ENCODE results near the gene LRP2.

LRP2 gene

DNA sequence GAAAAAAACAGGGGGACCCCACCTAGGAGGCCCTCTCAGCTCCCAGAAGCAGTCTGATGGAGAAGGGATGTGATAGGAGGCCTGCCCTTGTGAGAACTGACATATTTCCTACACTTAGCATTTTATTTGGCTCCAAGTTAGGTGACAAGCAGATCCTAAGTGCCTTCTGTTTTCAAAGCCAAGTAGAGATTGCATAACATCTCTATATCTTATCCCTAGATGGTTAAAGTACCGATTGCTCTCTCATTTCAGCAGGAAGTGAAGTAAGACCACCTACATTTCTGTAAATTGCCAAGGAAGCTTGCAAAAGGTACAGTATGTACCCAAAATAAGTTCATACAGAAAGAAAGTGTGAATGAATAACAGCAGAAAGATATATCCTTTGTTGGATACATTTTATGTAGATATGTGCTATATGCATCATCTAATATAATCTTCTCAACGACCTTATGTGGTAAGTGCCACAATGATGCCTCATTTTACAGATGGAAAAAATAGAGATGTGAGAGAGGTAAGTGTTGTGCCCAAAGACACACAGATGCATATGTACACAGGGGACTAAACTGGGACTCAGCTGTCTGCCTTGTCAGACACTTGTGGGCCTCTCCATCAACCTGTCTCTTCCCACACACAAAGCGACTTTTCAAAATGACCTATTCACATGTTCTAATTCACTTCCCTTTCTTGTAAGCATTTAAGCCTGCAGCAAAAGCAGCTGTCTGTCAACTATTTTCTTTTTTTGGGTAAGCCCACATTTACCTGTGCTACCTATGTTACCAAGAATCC lies 254.0 kb downstream of the LRP2 start:
- Histone ChIP-seq H3K36me3 (ENCODE audit: insufficient read depth, low read length) (no peaks in the 10 kb centered on the region), H3K79me2 (ENCODE audit: control insufficient read depth, insufficient read depth, low read length, unreplicated experiment) (no peaks in the 10 kb centered on the region), H2AFZ (ENCODE audit: low read length, unreplicated experiment) (no peak overlapping the region), H3K27ac (ENCODE audit: low read depth, low read length) (no peak overlapping the region), H3K4me3 (ENCODE audit: low read depth, low read length) (no peak overlapping the region), H3K27me3 (ENCODE audit: insufficient read depth, low read length) (no peaks in the 10 kb centered on the region), H3K4me1 (ENCODE audit: control insufficient read depth, insufficient read depth, low read length, unreplicated experiment) (peaks cover 16% of the 10 kb centered on the region)

- H3K36me3 ChIP-seq (ENCODE audit: insufficient read depth, low read length): no peaks in the 10 kb centered on the region
- H3K79me2 ChIP-seq (ENCODE audit: control insufficient read depth, insufficient read depth, low read length, unreplicated experiment): no peaks in the 10 kb centered on the region
- H2AFZ ChIP-seq (ENCODE audit: low read length, unreplicated experiment): no peak overlapping the region
- no peaks in the 10 kb centered on the region for H3K27me3 ChIP-seq (ENCODE audit: insufficient read depth, low read length)
- H3K4me3 ChIP-seq (ENCODE audit: low read depth, low read length): no peak overlapping the region
- H3K4me1 ChIP-seq (ENCODE audit: control insufficient read depth, insufficient read depth, low read length, unreplicated experiment): peaks cover 16% of the 10 kb centered on the region
- no peak overlapping the region for H3K27ac ChIP-seq (ENCODE audit: low read depth, low read length)
Measured at GRCh38 chr2:169107645-169108044, 254.7 kb downstream of the LRP2 start.

- no peak overlapping the region for H3K27ac ChIP-seq (ENCODE audit: low read depth, low read length)
- H3K79me2 ChIP-seq (ENCODE audit: control insufficient read depth, insufficient read depth, low read length, unreplicated experiment): no peaks in the 10 kb centered on the region
- no peak overlapping the region for H3K4me3 ChIP-seq (ENCODE audit: low read depth, low read length)
- H2AFZ ChIP-seq (ENCODE audit: low read length, unreplicated experiment): no peak overlapping the region
- H3K4me1 ChIP-seq (ENCODE audit: control insufficient read depth, insufficient read depth, low read length, unreplicated experiment): peaks cover 16% of the 10 kb centered on the region
- H3K36me3 ChIP-seq (ENCODE audit: insufficient read depth, low read length): no peaks in the 10 kb centered on the region
- no peaks in the 10 kb centered on the region for H3K27me3 ChIP-seq (ENCODE audit: insufficient read depth, low read length)
Measured at GRCh38 chr2:169106563-169107545, 255.5 kb downstream of the LRP2 start.

GRCh38 chr2:169106134-169106533 lies 256.2 kb downstream of the LRP2 start:
- H3K4me1 ChIP-seq (ENCODE audit: control insufficient read depth, insufficient read depth, low read length, unreplicated experiment): peaks cover 16% of the 10 kb centered on the region
- no peaks in the 10 kb centered on the region for H3K36me3 ChIP-seq (ENCODE audit: insufficient read depth, low read length)
- no peaks in the 10 kb centered on the region for H3K79me2 ChIP-seq (ENCODE audit: control insufficient read depth, insufficient read depth, low read length, unreplicated experiment)
- no peak overlapping the region for H2AFZ ChIP-seq (ENCODE audit: low read length, unreplicated experiment)
- H3K4me3 ChIP-seq (ENCODE audit: low read depth, low read length): no peak overlapping the region
- no peak overlapping the region for H3K27ac ChIP-seq (ENCODE audit: low read depth, low read length)
- H3K27me3 ChIP-seq (ENCODE audit: insufficient read depth, low read length): no peaks in the 10 kb centered on the region

DNA sequence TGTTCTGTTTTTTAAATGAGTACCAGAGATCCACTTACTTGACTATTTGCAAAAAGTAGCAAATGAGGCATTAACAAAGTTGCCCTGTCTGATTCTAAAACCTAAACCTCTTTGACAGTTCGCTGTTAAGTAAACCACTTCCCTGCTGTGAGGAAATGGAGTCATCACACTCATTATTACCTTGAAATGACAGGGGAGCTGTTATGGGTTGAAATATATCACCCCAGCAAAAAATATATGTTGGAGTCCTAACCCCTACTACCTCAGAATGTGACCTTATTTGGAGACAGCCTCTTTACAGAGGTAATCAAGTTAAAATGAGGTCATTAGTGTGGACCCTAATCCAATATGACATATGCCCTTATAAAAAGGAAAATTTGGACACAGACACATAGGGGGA lies 256.9 kb downstream of the LRP2 start:
- Histone ChIP-seq H3K36me3 (ENCODE audit: insufficient read depth, low read length) (no peaks in the 10 kb centered on the region), H3K27ac (ENCODE audit: low read depth, low read length) (no peak overlapping the region), H3K4me3 (ENCODE audit: low read depth, low read length) (no peak overlapping the region), H3K79me2 (ENCODE audit: control insufficient read depth, insufficient read depth, low read length, unreplicated experiment) (no peaks in the 10 kb centered on the region), H2AFZ (ENCODE audit: low read length, unreplicated experiment) (no peak overlapping the region), H3K4me1 (ENCODE audit: control insufficient read depth, insufficient read depth, low read length, unreplicated experiment) (peaks cover 16% of the 10 kb centered on the region), H3K27me3 (ENCODE audit: insufficient read depth, low read length) (no peaks in the 10 kb centered on the region)

DNA sequence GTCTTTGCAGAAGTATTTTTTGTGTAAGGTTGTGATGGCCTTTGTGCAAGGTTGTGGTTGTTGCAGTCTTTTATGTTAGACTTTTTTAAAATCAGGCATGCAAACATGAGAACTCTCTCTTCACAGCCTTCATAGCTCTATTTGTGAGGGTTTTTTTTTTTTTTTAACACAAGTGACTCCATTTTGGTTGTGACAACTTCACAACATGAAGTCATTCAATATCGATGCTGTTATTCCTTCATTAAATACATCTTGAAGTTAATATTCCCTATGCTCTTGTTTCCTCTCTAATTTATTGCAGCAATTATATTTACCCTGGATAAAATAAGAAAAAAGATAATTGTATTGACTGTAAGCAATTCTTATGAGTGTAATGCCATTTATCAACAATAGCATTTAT lies 257.5 kb downstream of the LRP2 start:
- Histone ChIP-seq H3K4me1 (ENCODE audit: control insufficient read depth, insufficient read depth, low read length, unreplicated experiment) (peaks cover 16% of the 10 kb centered on the region), H2AFZ (ENCODE audit: low read length, unreplicated experiment) (no peak overlapping the region), H3K36me3 (ENCODE audit: insufficient read depth, low read length) (no peaks in the 10 kb centered on the region), H3K79me2 (ENCODE audit: control insufficient read depth, insufficient read depth, low read length, unreplicated experiment) (no peaks in the 10 kb centered on the region), H3K27me3 (ENCODE audit: insufficient read depth, low read length) (no peaks in the 10 kb centered on the region), H3K4me3 (ENCODE audit: low read depth, low read length) (no peak overlapping the region), H3K27ac (ENCODE audit: low read depth, low read length) (no peak overlapping the region)

DNA sequence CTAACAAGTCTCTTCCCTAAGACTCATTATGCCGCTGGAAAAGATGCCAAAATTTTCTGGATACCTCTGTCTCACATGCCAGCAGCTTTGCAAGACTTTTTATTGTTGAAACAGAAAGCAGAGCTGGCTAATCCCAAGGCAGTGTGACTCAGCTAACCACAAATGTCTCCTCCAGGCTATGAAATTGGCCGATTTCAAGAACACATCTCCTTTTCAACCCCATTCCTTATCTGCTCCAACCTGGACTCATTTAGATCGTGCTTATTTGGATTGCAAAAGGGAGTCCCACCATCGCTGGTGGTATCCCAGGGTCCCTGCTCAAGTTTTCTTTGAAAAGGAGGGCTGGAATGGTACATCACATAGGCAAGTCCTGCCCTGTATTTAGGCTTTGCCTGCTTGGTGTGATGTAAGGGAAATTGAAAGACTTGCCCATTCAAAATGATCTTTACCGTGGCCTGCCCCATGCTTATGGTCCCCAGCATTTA lies 266.7 kb downstream of the LRP2 start:
- Histone ChIP-seq H3K4me1 (ENCODE audit: control insufficient read depth, insufficient read depth, low read length, unreplicated experiment) (peaks cover 49% of the 10 kb centered on the region), H3K27ac (ENCODE audit: low read depth, low read length) (peak overlapping the region; percentile 74), H3K27me3 (ENCODE audit: insufficient read depth, low read length) (no peaks in the 10 kb centered on the region), H2AFZ (ENCODE audit: low read length, unreplicated experiment) (no peak overlapping the region), H3K36me3 (ENCODE audit: insufficient read depth, low read length) (no peaks in the 10 kb centered on the region), H3K4me3 (ENCODE audit: low read depth, low read length) (peak overlapping the region; percentile 60), H3K79me2 (ENCODE audit: control insufficient read depth, insufficient read depth, low read length, unreplicated experiment) (no peaks in the 10 kb centered on the region)

DNA sequence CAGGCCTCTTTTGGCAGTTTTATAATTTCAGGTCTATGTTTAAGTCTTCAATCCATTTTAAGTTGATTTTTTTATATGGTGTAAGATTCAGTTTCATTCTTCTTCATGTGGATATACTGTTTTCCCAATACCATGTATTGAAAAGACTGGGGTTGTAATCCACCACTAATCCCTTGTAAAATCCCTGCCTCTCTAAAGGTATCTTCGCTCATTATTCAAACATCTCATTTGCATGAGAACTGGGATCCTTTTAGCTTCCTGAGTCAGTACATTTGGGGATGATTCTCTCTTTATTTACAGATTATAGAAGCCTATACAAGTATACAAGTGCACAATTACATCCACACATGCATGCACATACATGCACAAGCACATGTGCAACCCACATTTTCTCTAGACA lies 267.7 kb downstream of the LRP2 start:
- H3K4me3 ChIP-seq (ENCODE audit: low read depth, low read length): no peak overlapping the region
- no peaks in the 10 kb centered on the region for H3K27me3 ChIP-seq (ENCODE audit: insufficient read depth, low read length)
- peaks cover 49% of the 10 kb centered on the region for H3K4me1 ChIP-seq (ENCODE audit: control insufficient read depth, insufficient read depth, low read length, unreplicated experiment)
- H3K27ac ChIP-seq (ENCODE audit: low read depth, low read length): no peak overlapping the region
- H3K36me3 ChIP-seq (ENCODE audit: insufficient read depth, low read length): no peaks in the 10 kb centered on the region
- no peaks in the 10 kb centered on the region for H3K79me2 ChIP-seq (ENCODE audit: control insufficient read depth, insufficient read depth, low read length, unreplicated experiment)
- H2AFZ ChIP-seq (ENCODE audit: low read length, unreplicated experiment): no peak overlapping the region

- H3K27me3 ChIP-seq (ENCODE audit: insufficient read depth, low read length): no peaks in the 10 kb centered on the region
- no peaks in the 10 kb centered on the region for H3K79me2 ChIP-seq (ENCODE audit: control insufficient read depth, insufficient read depth, low read length, unreplicated experiment)
- no peaks in the 10 kb centered on the region for H3K36me3 ChIP-seq (ENCODE audit: insufficient read depth, low read length)
- no peak overlapping the region for H2AFZ ChIP-seq (ENCODE audit: low read length, unreplicated experiment)
- H3K4me1 ChIP-seq (ENCODE audit: control insufficient read depth, insufficient read depth, low read length, unreplicated experiment): peaks cover 49% of the 10 kb centered on the region
- peak overlapping the region; percentile 23; the same call in 1 of the 2 replicates for H3K4me3 ChIP-seq (ENCODE audit: low read depth, low read length)
- H3K27ac ChIP-seq (ENCODE audit: low read depth, low read length): peak overlapping the region; percentile 48
Measured at GRCh38 chr2:169093535-169093934, 268.8 kb downstream of the LRP2 start.

DNA sequence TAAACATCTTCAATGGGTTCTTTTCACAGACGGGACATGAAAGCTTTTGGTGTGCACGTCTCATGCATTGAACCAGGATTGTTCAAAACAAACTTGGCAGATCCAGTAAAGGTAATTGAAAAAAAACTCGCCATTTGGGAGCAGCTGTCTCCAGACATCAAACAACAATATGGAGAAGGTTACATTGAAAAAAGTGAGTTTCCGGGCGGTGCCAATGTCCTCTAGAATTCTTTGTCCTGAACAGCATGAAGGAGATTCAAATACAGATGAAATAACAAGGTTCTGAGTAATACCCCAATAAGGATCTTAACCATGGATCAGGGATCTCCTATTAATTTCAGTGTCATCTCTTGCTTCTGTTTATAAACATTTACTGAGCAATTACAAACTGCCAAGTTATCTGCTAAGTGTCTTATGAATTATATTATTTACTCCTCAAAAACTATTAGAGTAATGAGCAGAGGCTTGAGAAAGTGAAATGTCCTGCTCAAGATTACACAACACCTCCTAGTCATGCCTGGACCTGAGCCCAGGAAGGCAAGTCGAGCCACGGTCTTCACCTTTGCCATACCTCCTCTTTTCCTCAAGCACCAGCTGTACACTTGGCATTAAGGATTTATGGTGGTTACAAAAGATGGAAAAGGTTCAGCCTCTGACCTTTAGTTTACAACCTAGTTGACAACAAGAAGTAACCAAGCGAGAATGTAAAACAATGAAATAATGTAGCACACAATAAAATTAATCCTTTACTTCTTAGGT lies 270.4 kb downstream of the LRP2 start:
- Histone ChIP-seq H3K4me3 (ENCODE audit: low read depth, low read length) (no peak overlapping the region), H3K79me2 (ENCODE audit: control insufficient read depth, insufficient read depth, low read length, unreplicated experiment) (peaks cover under 1% of the 10 kb centered on the region), H3K4me1 (ENCODE audit: control insufficient read depth, insufficient read depth, low read length, unreplicated experiment) (peaks cover 49% of the 10 kb centered on the region), H2AFZ (ENCODE audit: low read length, unreplicated experiment) (no peak overlapping the region), H3K27me3 (ENCODE audit: insufficient read depth, low read length) (no peaks in the 10 kb centered on the region), H3K27ac (ENCODE audit: low read depth, low read length) (peak overlapping the region; percentile 48), H3K36me3 (ENCODE audit: insufficient read depth, low read length) (no peaks in the 10 kb centered on the region)
